ENCODE measurements around the gene SETDB2.

The SETDB2 gene

DNA sequence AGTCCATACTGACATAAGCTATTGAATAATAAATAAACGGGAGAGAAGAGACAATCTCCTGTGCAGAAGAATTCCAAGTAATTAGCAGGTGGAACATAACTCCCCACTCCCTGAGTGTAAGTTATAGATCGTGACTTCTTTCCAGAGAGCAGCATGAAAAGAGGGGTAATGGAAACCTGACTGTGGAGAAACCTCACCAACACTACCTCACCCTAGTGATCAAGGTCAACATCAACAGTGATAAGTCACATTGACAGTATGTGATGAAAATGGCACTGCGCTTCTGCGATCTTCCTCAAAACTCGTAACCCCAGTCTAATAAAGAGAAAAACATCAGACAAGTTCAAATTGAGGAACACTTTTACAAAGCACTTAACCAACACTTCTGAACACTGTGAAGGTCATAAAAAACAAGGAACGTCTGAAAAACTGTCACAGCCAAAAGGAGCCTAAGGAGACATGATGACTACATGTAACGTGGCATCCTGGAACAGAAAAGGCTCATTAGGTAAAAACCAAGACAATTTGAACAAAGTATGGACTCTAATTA, 20.0 kb upstream of the SETDB2 start:
- peak; percentile 80 for FAIRE-seq
- TF ChIP-seq TAF1 (IDR thresholded peaks at IDR 0.05; ENCODE audit: low read depth, low read length) (no peak), SPI1 (IDR thresholded peaks at IDR 0.05; ENCODE audit: low read depth, low read length) (no peak), POLR2A (IDR thresholded peaks at IDR 0.05; ENCODE audit: low read depth, low read length) (no peak), PAX5 (IDR thresholded peaks at IDR 0.05; ENCODE audit: insufficient read depth, low read length, severe bottlenecking) (no peak), POLR2AphosphoS5 (IDR thresholded peaks at IDR 0.05; ENCODE audit: low read depth, low read length) (no peak), POU2F2 (IDR thresholded peaks at IDR 0.05; ENCODE audit: low read depth, low read length) (no peak)

GRCh38 chr13:49428041-49428763, 15.9 kb upstream of the SETDB2 start:
- TF ChIP-seq POU2F2 (IDR thresholded peaks at IDR 0.05; ENCODE audit: low read depth, low read length) (no peak), POLR2AphosphoS5 (IDR thresholded peaks at IDR 0.05; ENCODE audit: low read depth, low read length) (no peak)
- DNase-seq (ENCODE audit: insufficient read length, low spot score): no peak
- no peak for FAIRE-seq

More for the DNA sequence above, 20.0 kb upstream of the SETDB2 start:
- DNase-seq (ENCODE audit: insufficient read length, low spot score): no peak

- TF ChIP-seq PAX5 (IDR thresholded peaks at IDR 0.05; ENCODE audit: insufficient read depth, low read length, severe bottlenecking) (no peak), SPI1 (IDR thresholded peaks at IDR 0.05; ENCODE audit: low read depth, low read length) (no peak), POU2F2 (IDR thresholded peaks at IDR 0.05; ENCODE audit: low read depth, low read length) (no peak), TAF1 (IDR thresholded peaks at IDR 0.05; ENCODE audit: low read depth, low read length) (no peak), POLR2A (IDR thresholded peaks at IDR 0.05; ENCODE audit: low read depth, low read length) (no peak), POLR2AphosphoS5 (IDR thresholded peaks at IDR 0.05; ENCODE audit: low read depth, low read length) (no peak)
- no peak for FAIRE-seq
- DNase-seq (ENCODE audit: insufficient read length, low spot score): no peak
Measured at GRCh38 chr13:49429121-49429520, 15.0 kb upstream of the SETDB2 start.

DNA sequence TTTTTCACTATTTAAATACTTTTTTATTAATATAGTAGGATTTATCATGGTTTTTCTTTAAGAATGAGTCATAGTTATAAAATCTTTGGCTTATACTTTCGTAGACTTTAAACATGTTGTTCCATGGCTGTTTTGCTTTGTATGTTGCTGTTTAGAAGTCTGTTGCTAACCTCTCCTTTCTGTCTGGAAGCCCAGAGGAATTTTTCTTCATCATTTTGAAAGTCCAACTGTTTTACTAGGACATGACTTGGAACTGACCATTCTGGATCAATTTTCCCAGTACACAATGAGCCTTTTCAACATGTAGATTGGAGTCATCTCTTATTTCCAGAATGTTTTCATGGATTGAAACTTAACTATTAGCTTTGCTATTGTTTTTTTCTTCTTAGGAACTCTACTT, 8.1 kb upstream of the SETDB2 start:
- no peak for FAIRE-seq
- no peak for TF ChIP-seq POLR2A (IDR thresholded peaks at IDR 0.05; ENCODE audit: low read depth, low read length)
- no peak for DNase-seq (ENCODE audit: insufficient read length, low spot score)

GRCh38 chr13:49436890-49437289, 7.2 kb upstream of the SETDB2 start:
- no peak for DNase-seq (ENCODE audit: insufficient read length, low spot score)
- TF ChIP-seq PAX5 (IDR thresholded peaks at IDR 0.05; ENCODE audit: insufficient read depth, low read length, severe bottlenecking) (no peak), POLR2AphosphoS5 (IDR thresholded peaks at IDR 0.05; ENCODE audit: low read depth, low read length) (no peak), POLR2A (IDR thresholded peaks at IDR 0.05; ENCODE audit: low read depth, low read length) (no peak), TAF1 (IDR thresholded peaks at IDR 0.05; ENCODE audit: low read depth, low read length) (no peak), SPI1 (IDR thresholded peaks at IDR 0.05; ENCODE audit: low read depth, low read length) (no peak), POU2F2 (IDR thresholded peaks at IDR 0.05; ENCODE audit: low read depth, low read length) (no peak)
- FAIRE-seq: no peak

GRCh38 chr13:49437705-49438104, 6.4 kb upstream of the SETDB2 start:
- TF ChIP-seq POLR2A (IDR thresholded peaks at IDR 0.05; ENCODE audit: low read depth, low read length) (no peak), POU2F2 (IDR thresholded peaks at IDR 0.05; ENCODE audit: low read depth, low read length) (no peak), POLR2AphosphoS5 (IDR thresholded peaks at IDR 0.05; ENCODE audit: low read depth, low read length) (no peak), SPI1 (IDR thresholded peaks at IDR 0.05; ENCODE audit: low read depth, low read length) (no peak), TAF1 (IDR thresholded peaks at IDR 0.05; ENCODE audit: low read depth, low read length) (no peak), PAX5 (IDR thresholded peaks at IDR 0.05; ENCODE audit: insufficient read depth, low read length, severe bottlenecking) (no peak)
- DNase-seq (ENCODE audit: insufficient read length, low spot score) (no peak), FAIRE-seq (no peak)

GRCh38 chr13:49439609-49440008, 4.5 kb upstream of the SETDB2 start:
- TF ChIP-seq POU2F2 (IDR thresholded peaks at IDR 0.05; ENCODE audit: low read depth, low read length): no peak
- no peak for TF ChIP-seq POLR2A (IDR thresholded peaks at IDR 0.05; ENCODE audit: low read depth, low read length)
- TF ChIP-seq SPI1 (IDR thresholded peaks at IDR 0.05; ENCODE audit: low read depth, low read length): no peak
- TF ChIP-seq POLR2AphosphoS5 (IDR thresholded peaks at IDR 0.05; ENCODE audit: low read depth, low read length): no peak
- no peak for TF ChIP-seq TAF1 (IDR thresholded peaks at IDR 0.05; ENCODE audit: low read depth, low read length)
- TF ChIP-seq PAX5 (IDR thresholded peaks at IDR 0.05; ENCODE audit: insufficient read depth, low read length, severe bottlenecking): no peak
- no peak for DNase-seq (ENCODE audit: insufficient read length, low spot score)
- FAIRE-seq: no peak

DNA sequence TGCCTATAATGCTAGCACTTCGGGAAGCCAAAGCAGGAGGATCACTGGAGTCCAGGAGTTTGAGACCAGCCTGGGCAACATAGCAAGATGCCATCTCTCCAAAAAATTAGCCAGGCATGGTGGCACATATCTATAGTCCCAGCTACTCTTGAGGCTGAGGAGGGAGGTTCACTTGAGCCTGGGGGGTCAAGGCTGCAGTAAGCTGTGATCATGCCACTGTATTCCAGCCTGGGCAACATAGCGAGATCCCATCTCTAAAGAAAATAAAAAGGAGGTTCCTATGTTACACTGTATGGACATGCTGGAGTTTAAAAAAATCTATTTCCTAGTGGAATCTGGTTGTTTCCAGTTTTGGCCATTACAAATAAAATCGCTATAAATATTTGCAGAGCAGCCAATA, 2.8 kb upstream of the SETDB2 start:
- FAIRE-seq (no peak), DNase-seq (ENCODE audit: insufficient read length, low spot score) (no peak)
- TF ChIP-seq SPI1 (IDR thresholded peaks at IDR 0.05; ENCODE audit: low read depth, low read length) (no peak), TAF1 (IDR thresholded peaks at IDR 0.05; ENCODE audit: low read depth, low read length) (no peak), PAX5 (IDR thresholded peaks at IDR 0.05; ENCODE audit: insufficient read depth, low read length, severe bottlenecking) (no peak), POLR2A (IDR thresholded peaks at IDR 0.05; ENCODE audit: low read depth, low read length) (no peak), POLR2AphosphoS5 (IDR thresholded peaks at IDR 0.05; ENCODE audit: low read depth, low read length) (no peak), POU2F2 (IDR thresholded peaks at IDR 0.05; ENCODE audit: low read depth, low read length) (no peak)

GRCh38 chr13:49441846-49442245, 2.2 kb upstream of the SETDB2 start:
- no peak for DNase-seq (ENCODE audit: insufficient read length, low spot score)
- TF ChIP-seq SPI1 (IDR thresholded peaks at IDR 0.05; ENCODE audit: low read depth, low read length): no peak
- TF ChIP-seq POU2F2 (IDR thresholded peaks at IDR 0.05; ENCODE audit: low read depth, low read length): no peak
- TF ChIP-seq TAF1 (IDR thresholded peaks at IDR 0.05; ENCODE audit: low read depth, low read length): no peak
- no peak for FAIRE-seq

DNA sequence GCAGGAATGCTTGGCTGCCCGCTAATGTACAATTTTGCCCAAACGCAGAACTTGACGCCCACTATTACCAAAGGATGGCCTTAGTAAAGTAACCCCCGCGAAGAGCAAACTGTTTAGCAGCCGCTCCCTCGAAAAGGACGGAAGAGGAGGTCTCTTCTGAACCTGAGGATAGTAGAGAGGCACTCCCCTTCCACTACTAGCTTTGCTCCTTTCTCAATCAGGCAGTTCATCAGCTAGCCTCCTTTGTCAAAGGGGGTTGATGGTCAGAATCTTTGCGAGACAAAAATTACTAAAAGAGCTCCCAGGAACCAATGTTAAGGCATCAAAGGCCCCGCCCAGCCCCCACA, 744 bp upstream of the SETDB2 start:
- TF ChIP-seq TAF1 (IDR thresholded peaks at IDR 0.05; ENCODE audit: low read depth, low read length): no peak
- peak; percentile 42; the same call in 1 of the 2 replicates for TF ChIP-seq POLR2A (IDR thresholded peaks at IDR 0.05; ENCODE audit: low read depth, low read length)
- no peak; the same call in 1 of the 2 replicates for TF ChIP-seq POLR2AphosphoS5 (IDR thresholded peaks at IDR 0.05; ENCODE audit: low read depth, low read length)
- FAIRE-seq: peak; percentile 81
- DNase-seq (ENCODE audit: insufficient read length, low spot score): no peak

Data from GM12891 (cell line).